Hypothalamus (tissue), 51 donors: ENCODE data around the gene PKD2.
A peak's percentile ranks its signal among the peaks of the same experiment; 100 is the strongest.
"Not testable (repeated sequence)": the region's sequence is repeated elsewhere in the genome, so short reads cannot be mapped to it uniquely, and the experiment has no call there.

Experiments
- DNase-seq, 51 donors: peaks; one replicate each; lab custom pipeline; 2025; lab: John Stamatoyannopoulos, UW

Gene PKD2

DNA sequence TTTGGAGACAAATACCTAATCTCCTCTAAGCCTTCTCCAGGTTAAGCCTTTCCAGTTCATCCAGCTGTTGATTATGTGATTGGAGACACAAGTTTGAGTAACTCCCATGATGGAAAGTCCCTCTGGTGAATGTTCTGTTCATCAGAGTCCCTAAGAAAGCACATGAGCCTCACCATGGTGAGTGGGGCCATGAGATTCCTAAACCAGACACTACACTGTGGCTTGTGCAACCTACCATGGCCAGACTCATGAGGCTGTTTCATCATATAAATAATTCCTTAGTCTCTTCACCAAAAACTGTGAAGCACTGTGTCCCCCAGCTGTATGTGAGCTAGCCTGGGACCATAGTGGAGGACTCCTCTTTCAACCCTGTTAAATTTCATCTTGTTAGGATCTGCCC is 14.4 kb downstream of the PKD2 start:
- DNase-seq = no peak

DNA sequence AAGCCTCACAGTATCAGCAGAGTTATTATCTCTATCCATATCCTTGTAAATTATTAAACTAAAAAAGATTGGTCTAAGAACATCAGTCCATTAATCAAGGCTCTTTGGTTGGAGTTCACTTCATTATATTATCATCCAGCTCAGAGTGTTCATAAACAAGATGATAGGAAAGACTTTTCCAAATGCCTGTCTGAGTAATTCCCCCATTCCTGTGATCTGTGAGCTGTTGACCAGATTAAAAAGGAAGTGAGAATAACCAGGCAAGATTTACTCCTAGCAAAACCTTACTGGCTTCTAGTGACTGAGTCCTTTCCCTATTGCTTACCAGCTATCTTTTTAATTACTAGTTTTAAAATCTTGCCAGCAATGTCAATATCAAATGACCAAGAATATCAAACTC is 14.9 kb downstream of the PKD2 start:
- no peak for DNase-seq

DNA sequence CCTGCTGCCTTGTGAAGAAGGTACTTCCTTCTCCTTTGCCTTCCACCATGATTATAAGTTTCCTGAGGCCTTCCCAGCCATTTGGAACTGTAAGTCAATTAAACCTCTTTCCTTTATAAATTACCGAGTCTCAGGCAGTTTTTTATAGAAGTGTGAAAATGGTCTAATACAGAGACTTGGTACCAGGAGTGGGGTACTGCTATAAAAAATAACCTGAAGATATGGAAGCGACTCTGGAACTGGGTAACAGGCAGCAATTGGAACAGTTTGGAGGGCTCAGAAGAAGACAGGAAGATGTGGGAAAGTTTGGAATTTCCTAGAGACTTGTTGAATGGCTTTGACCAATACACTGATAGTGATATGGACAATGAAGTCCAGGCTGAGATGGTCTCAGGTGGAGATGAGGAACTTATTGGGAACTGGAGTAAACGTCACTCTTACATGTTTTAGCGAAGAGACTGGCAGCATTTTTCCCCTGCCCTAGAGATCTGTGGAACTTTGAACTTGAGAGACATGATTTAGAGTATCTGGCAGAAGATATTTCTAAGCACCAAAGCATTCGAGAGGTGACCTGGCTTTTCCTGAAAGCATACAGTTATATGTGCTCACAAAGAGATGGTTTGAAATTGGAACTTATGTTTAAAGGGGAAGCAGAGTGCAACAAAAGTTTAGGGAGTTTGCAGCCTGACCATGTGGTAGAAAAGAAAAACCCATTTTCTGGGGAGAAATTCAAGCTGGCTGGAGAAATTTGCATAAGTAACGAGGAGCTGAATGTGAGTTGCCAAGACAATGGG is 18.6 kb downstream of the PKD2 start:
- DNase-seq = not testable (repeated sequence)

GRCh38 chr4:88027611-88028608 is 20.5 kb downstream of the PKD2 start:
- DNase-seq = no peak

DNA sequence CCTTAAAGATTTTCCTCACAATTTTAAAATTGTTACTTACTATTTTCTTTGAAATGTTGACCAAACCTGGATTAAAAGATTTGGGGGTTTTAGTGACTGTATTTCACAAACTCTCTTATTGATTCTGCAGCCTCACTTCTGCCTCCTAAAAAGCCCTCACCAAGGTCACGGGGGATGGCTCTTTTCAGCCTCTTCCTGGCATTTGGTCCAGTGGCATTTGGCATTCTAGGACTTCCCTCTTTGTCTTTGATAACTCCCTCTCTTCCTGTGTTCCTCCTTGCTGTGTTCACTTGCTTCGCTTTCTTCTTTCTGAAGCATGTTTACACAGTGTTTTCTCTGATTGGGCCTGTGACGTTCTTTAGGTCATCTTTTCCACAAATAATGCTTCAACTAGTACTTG is 21.5 kb downstream of the PKD2 start:
- no peak for DNase-seq

- no peak for DNase-seq
Observed at GRCh38 chr4:88029556-88029955, 22.1 kb downstream of the PKD2 start.

DNA sequence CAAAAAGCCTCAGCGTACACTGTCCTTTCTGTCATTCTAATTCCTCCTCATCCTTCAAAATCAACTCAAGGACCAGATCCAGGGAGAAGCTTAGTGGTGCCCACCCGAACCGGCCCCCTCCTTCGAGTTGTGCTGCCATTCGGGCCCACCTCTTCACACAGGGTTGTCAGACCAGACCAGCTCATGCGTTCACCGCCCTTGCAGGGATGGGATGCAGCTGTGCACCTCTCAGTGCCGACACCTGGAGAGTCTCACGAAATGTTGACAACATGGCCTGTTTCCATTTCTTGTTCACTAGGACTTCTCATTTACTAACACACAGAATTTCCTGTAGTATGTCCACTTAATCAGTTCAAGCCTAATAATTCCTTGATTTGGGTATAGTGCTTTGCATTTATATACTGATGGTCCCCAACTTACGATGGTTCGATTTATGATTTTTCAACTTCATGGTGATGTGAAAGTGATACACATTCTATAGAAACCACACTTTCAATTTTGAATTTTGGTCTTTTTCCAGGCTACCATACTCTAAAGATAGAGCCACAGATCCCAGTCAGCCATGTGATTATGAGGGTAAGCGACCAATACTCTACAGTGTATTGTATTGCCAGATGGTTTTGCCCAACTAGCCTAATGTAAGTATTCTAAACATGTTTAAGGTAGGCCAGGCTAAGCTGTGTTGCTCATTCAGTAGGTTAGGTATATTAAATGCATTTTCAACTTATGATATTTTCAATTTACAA is 23.3 kb downstream of the PKD2 start:
- no peak for DNase-seq

DNA sequence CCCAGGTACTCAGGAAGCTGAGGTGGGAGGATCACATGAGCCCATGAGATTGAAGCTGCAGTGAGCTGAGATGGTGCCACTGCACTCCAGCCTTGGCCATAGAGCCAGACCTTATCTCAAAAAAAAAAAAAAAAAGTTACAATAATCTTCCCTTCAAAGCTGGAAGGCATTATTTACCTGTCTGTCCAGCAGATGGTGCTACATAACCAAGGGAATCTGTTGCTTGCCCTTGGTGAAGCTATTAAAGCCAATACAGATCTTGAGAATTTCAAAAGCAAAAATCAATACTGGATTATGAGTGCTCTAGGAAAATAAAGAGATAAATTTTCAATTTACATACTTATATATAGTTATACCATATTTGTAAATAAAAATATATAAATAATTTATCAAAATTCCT is 25.9 kb downstream of the PKD2 start:
- peak in 4 of 51 donors; percentile 3 to 23 (median 18) for DNase-seq

DNA sequence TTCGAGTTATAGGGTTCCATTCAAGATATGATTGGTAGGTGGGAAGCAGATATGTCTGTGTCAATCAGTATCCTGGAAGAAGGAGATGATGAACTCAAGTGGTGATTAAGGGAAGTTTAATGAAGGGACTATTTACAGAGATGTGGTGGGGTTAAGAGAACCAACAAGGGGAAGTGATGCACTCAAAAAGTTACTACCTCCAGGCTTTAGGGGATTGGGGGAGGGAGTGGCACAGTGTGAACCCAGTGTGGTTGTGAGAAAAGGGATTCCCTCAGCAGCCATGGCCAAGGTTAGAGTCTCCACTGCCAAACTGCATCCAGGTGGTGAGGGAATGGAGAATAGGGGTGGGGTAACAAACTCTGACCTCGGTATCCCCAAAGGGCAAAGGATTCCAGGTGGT is 27.9 kb downstream of the PKD2 start:
- no peak for DNase-seq

- DNase-seq = no peak
Observed at GRCh38 chr4:88037447-88037846, 30.0 kb downstream of the PKD2 start.

DNA sequence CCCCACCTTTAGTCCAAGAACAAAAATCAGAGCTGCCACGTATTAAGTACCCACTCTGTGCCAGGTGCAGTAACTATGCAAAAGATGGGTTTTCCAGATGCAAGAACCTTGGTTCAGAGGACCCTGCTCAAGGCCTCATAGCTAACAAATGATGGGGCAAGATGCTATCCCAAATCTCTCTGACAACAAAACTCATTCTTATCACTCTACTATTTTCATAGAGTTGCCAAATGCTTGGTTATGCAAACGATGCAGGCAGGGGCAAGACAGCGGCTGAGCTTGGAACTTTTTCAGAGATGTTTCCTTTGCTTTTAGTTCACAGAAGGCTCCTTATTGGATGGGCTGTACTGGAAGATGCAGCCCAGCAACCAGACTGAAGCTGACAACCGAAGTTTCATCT is 30.5 kb downstream of the PKD2 start:
- no peak for DNase-seq

DNA sequence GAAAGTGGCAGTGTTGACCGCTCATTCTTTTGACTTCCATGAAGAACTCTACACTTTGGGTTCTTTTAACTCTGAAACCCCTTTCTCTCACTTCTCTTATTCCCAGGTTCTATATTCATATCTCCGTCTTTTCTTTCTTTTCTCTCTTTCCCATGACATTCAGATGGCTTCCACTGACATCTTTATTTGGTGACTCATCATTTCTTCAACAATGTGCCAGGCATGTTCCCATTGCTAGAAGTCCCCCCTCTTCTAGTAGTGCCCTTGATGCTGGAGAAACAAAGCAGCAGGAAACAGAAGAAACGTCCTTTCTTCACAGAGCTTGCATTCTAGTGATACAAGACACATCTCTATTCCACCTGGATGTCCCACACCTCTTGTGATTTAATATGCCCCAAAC is 33.3 kb downstream of the PKD2 start:
- DNase-seq = no peak

DNA sequence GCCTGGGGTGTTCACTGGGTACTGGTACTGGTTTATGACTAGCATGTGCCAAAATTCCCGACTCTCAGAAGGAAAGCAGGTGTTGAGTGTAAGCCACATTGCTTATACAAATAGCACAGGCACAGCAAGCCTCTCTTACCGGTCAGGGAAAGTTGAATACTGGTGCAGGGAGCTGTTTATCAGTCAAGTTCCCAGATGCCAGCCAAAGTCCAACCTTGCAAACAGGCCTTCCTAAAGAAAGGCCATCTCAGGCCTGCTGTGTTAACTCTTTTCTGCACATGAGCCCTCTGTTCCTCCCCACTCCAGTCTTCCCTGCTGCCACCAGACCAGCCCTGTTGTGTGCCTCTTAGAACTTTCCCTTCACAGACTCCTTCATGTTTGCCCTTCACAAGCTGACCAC is 34.2 kb downstream of the PKD2 start:
- no peak for DNase-seq

DNA sequence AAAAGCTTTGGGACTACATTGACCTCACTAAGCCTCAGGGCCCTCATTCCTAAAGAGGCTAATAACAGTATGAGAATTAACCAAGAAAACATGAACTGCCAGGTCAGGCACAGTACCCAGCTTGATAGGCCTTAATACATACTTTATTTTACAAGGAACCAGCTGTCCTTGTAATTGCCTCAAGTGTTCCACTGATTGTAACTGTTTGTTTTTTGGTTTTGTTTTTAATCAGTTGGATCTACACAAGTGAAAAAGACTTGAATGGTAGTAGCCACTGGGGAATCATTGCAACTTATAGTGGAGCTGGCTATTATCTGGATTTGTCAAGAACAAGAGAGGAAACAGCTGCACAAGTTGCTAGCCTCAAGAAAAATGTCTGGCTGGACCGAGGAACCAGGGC is 35.6 kb downstream of the PKD2 start:
- DNase-seq = no peak

- DNase-seq = no peak
Observed at GRCh38 chr4:88043586-88044340, 36.3 kb downstream of the PKD2 start.

DNA sequence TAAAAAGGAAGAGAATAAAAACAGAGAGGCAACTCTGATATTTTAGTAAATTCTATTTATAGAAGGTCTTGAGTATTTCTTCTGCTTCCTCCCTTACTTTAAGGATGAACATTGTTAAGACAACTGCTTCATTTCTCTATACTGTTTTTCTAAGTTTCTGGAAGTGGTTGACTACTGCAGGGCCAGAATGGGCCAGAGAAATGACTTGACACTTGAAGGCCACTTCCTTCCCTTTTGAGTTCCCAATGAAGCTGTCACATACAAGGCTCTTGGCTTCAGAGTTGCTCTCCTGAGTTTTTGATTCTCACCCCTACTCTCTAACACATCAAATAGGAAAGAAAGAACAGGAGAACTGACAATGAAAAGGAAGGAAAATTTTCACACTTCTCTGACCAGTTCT is 37.6 kb downstream of the PKD2 start:
- DNase-seq = no peak

- DNase-seq = no peak
Observed at GRCh38 chr4:88054229-88054628, 46.8 kb downstream of the PKD2 start.

DNA sequence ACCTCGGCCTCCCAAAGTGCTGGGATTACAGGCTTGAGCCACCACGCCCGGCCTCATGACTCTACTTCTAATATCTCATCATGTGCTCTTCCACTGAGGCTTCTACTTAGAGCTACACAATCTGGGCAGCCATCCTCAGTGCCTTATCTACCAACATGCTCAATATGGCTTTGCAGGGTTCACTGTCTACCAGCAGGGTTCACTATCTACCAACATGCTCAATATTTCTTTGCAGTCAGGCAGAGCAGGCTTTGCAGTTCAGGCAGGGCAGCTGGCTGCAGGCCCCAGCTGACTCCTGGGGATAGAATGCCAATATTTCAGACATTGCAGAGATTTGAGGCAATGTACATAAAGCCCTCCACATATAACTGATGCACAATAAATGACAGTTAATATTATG is 47.5 kb downstream of the PKD2 start:
- peak in 2 of 51 donors; percentile 2 to 8 for DNase-seq

DNA sequence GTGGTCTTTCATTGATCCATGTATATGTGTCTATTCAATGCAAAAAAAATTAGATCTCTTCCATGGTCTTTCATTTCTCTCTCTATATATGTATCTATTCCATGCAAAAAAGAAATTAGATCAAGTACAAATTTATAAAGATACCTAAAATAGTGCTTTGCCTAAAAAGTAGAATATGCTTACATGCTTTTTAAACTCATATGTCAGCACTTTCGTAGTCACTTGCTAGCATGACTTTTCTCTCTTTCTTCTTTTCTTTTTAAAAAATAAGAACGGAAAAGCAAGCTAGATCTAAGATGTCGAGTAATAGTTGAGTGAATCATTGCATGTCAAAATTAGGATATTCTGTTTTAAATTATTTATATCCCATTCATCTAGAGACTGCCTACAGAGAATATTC is 50.9 kb downstream of the PKD2 start:
- DNase-seq = no peak

GRCh38 chr4:88059766-88060165 is 52.3 kb downstream of the PKD2 start:
- DNase-seq = no peak
